HUES64 (cell line): ENCODE results near the gene TRMO.
A peak's percentile ranks its signal among the peaks of the same experiment; 100 is the strongest.

Source experiments
- H3K27ac ChIP-seq: 2 replicates; pipeline ENCODE4 v1.7.0; 2013; ENCODE audit warnings: low read depth, low read length, inconsistent platforms
- H3K27me3 ChIP-seq: 2 replicates; pipeline ENCODE4 v1.6.1; 2013; ENCODE audit warnings: mild to moderate bottlenecking, low read length; ENCODE audit not compliant: insufficient read depth
- H3K36me3 ChIP-seq: 2 replicates; pipeline ENCODE4 v1.6.1; 2013; ENCODE audit warnings: mild to moderate bottlenecking, low read length; ENCODE audit not compliant: insufficient read depth
- H3K4me1 ChIP-seq: 2 replicates; pipeline ENCODE4 v1.6.1; 2013; ENCODE audit warnings: mild to moderate bottlenecking, low read length, moderate library complexity; ENCODE audit not compliant: insufficient read depth
- H3K4me3 ChIP-seq: 2 replicates; pipeline ENCODE4 v1.5.1; 2013; ENCODE audit warnings: mild to moderate bottlenecking, low read length, moderate library complexity
- H3K9ac ChIP-seq: 2 replicates; pipeline ENCODE4 v1.6.1; 2013; ENCODE audit warnings: mild to moderate bottlenecking, low read depth, low read length
- H3K9me3 ChIP-seq: 2 replicates; pipeline ENCODE4 v1.6.1; 2013; ENCODE audit warnings: low read depth, low read length; ENCODE audit not compliant: insufficient read depth
- WGBS: fragments of 150-250, 120-280 bp; methylation state at CpG from one replicate; pipeline ENCODE4 v1.1.7; 2013; ENCODE audit warnings: missing lambda C conversion rate; 5-methylcytosine and 5-hydroxymethylcytosine counted together

TRMO gene

DNA sequence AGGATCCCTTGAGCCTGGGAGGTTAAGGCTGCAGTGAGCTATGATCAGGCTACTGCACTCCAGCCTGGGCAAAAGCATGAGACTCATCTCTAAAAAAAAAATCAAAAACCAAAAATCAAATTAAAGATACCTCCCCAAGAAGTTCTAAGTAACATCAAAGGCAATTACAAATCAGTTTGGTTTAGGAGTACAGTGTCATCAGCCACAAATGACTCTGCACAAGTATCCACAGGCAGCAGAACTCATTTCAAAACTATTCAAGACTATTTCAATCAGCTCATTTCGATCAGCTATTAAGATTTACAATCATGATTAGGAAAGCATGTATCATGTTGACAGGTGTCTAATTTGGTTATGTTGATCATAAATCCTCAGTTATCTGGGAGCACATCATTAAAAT is 19.1 kb downstream of the TRMO start:
- H3K9ac ChIP-seq = no peak overlapping the region
- H3K27me3 ChIP-seq = no peaks in the 10 kb centered on the region
- no peak overlapping the region for H3K4me3 ChIP-seq
- no peak overlapping the region for H3K27ac ChIP-seq
- no peaks in the 10 kb centered on the region for H3K9me3 ChIP-seq
- WGBS = no CpG with 5 or more reads among the region's 1 CpG
- H3K4me1 ChIP-seq = no peaks in the 10 kb centered on the region
- no peaks in the 10 kb centered on the region for H3K36me3 ChIP-seq

- H3K4me1 ChIP-seq = no peaks in the 10 kb centered on the region
- H3K9ac ChIP-seq = no peak overlapping the region
- 71% methylated on average over 5 of the region's 5 CpGs for WGBS
- H3K36me3 ChIP-seq = no peaks in the 10 kb centered on the region
- H3K9me3 ChIP-seq = no peaks in the 10 kb centered on the region
- H3K27me3 ChIP-seq = no peaks in the 10 kb centered on the region
- no peak overlapping the region for H3K4me3 ChIP-seq
- H3K27ac ChIP-seq = no peak overlapping the region
Measured at GRCh38 chr9:97900738-97901565, 21.3 kb downstream of the TRMO start.

- 90% methylated on average over 9 of the region's 9 CpGs for WGBS
- Histone ChIP-seq H3K27ac (no peak overlapping the region), H3K36me3 (no peaks in the 10 kb centered on the region), H3K4me1 (no peaks in the 10 kb centered on the region), H3K27me3 (no peaks in the 10 kb centered on the region), H3K9me3 (no peaks in the 10 kb centered on the region), H3K4me3 (no peak overlapping the region), H3K9ac (no peak overlapping the region)
Measured at GRCh38 chr9:97900103-97900737, 22.1 kb downstream of the TRMO start.

DNA sequence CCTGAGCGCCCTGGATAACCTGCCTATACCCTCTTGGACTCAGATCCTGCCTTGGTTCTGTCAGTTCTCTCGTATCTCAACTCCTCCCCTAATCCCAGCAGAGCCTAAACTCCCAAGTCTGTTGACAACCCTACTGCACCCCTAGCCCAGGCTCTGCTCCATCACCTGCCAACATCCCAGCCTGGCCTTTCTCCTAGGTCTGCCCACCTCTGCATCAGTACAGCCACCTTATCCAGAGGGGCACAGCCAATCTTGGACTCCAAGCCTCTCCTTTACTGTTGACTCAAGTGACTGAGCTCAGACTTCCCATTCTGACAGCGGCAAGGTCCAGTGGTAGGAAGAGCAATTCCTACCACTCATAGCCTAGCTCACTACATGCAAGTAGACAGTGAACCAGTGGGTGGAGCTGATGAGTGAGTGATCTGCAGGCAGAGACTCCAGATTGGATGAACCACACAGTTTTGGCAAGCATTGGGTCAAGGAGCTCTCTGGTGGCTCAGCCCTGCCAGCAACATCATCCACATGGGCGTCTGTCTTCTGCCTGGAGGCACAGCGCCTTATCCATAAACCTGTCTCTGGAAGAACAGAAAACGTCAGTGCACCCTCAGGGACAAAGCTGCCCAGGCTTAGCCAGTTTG is 26.5 kb downstream of the TRMO start:
- Histone ChIP-seq H3K27me3 (no peaks in the 10 kb centered on the region), H3K4me1 (no peaks in the 10 kb centered on the region), H3K27ac (no peak overlapping the region), H3K9me3 (no peaks in the 10 kb centered on the region), H3K36me3 (no peaks in the 10 kb centered on the region), H3K9ac (no peak overlapping the region), H3K4me3 (no peak overlapping the region)
- 70% methylated on average over 6 of the region's 6 CpGs for WGBS

GRCh38 chr9:97895211-97895610 is 27.1 kb downstream of the TRMO start:
- 85% methylated on average over 1 of the region's 1 CpG for WGBS
- Histone ChIP-seq H3K27ac (no peak overlapping the region), H3K36me3 (no peaks in the 10 kb centered on the region), H3K9ac (no peak overlapping the region), H3K4me1 (no peaks in the 10 kb centered on the region; the same call in 1 of the 2 replicates), H3K27me3 (no peaks in the 10 kb centered on the region), H3K4me3 (no peak overlapping the region), H3K9me3 (no peaks in the 10 kb centered on the region)

DNA sequence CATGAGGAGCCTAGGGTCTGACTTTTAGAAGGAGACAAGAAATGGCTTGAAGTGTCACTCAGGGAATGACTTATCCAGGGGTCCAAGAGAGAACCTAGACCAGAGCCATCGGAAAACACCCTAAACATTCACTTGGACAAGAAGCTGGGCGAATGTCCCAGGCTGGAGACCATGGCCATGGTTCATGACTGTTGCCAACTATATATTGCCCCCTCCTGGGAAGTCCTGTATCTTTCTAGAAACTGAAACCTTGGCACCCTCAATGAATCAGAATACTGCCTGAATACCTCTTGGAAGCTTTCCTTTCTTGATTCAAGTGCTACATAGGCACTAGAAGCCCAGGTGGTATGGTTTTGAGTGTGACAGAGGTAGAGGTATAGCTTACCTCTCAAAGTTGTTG is 29.9 kb downstream of the TRMO start:
- Histone ChIP-seq H3K27me3 (no peaks in the 10 kb centered on the region), H3K4me3 (no peak overlapping the region), H3K9ac (no peak overlapping the region), H3K4me1 (no peaks in the 10 kb centered on the region; the same call in 1 of the 2 replicates), H3K27ac (no peak overlapping the region), H3K9me3 (no peaks in the 10 kb centered on the region), H3K36me3 (no peaks in the 10 kb centered on the region)
- WGBS = 95% methylated on average over 2 of the region's 2 CpGs

DNA sequence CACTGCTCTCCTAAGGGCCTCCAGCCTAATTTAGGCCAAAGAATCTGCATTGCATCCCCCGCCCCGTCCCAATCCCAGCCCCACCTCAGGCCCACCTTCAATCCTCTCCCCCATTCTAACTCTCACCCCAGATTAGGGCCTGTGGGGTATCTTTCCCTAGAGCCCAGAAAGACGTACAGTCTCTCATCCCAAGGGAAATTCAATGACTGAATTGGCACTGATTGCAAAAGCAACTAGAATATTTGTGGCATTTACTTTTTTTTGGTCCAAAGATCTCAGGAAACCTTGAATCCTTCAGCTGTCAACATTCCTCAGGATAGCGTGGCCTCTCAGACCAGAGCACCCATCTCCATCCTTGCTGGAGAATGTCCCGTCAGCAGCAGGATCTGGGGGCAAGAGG is 30.6 kb downstream of the TRMO start:
- no peak overlapping the region for H3K4me3 ChIP-seq
- 91% methylated on average over 5 of the region's 5 CpGs for WGBS
- H3K27me3 ChIP-seq = no peaks in the 10 kb centered on the region
- H3K9ac ChIP-seq = no peak overlapping the region
- H3K27ac ChIP-seq = no peak overlapping the region
- no peaks in the 10 kb centered on the region; the same call in 1 of the 2 replicates for H3K4me1 ChIP-seq
- no peaks in the 10 kb centered on the region for H3K36me3 ChIP-seq
- no peaks in the 10 kb centered on the region for H3K9me3 ChIP-seq

DNA sequence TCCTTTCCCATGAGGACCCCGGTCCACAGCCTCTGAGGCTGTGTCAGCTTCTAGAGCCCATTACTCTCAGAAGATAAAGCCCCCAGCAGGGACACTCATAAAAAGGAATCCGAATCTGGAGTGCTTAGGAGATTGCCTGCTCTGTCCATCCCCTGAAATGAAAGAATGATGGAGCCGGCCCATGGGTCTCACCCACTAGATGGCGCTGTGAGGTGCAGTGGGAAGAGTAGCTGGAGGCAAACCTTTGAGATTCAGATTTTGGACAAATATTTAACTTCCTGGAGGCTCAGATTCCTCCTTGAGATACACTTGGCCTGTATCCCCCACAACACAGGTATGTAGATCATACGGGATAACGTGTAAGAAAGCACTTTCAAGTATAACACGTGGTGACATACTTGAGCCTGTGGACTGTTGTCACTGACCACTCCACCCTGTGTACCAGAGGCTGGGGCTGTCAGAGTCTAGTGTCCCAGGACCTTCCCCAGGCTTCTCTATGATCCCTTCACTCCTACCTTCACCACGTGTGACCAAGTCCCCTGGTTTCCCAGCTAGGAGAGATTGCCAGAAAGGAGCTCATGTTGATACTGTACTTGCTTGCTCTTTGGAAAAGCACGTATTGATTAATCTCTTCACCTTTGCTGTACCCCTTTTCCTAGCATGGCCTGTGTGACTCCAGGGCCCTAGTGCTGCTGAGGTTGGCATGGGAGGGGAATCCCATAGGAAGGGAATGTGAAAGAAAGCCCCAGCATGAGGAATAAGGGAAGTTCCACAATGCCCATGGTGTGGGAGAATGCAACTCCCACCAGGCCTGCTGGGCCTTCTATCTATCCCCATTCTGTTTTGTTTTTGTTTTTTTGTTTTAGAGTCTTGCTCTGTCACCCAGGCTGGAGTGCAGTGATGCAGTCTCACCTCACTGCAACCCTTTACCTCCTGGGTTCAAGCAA is 32.1 kb downstream of the TRMO start:
- Histone ChIP-seq H3K27ac (peak overlapping the region; percentile 42; the same call in 1 of the 2 replicates), H3K27me3 (no peaks in the 10 kb centered on the region), H3K9me3 (no peaks in the 10 kb centered on the region), H3K9ac (no peak overlapping the region), H3K4me1 (no peaks in the 10 kb centered on the region; the same call in 1 of the 2 replicates), H3K4me3 (no peak overlapping the region), H3K36me3 (no peaks in the 10 kb centered on the region)
- 50% methylated on average over 9 of the region's 9 CpGs for WGBS

- no peak overlapping the region for H3K27ac ChIP-seq
- H3K36me3 ChIP-seq = no peaks in the 10 kb centered on the region
- no peak overlapping the region for H3K4me3 ChIP-seq
- H3K9ac ChIP-seq = no peak overlapping the region
- H3K4me1 ChIP-seq = no peaks in the 10 kb centered on the region
- 88% methylated on average over 4 of the region's 4 CpGs for WGBS
- no peaks in the 10 kb centered on the region for H3K9me3 ChIP-seq
- H3K27me3 ChIP-seq = peaks cover 3% of the 10 kb centered on the region; the same call in 1 of the 2 replicates
Measured at GRCh38 chr9:97880336-97880735, 42.0 kb downstream of the TRMO start.

DNA sequence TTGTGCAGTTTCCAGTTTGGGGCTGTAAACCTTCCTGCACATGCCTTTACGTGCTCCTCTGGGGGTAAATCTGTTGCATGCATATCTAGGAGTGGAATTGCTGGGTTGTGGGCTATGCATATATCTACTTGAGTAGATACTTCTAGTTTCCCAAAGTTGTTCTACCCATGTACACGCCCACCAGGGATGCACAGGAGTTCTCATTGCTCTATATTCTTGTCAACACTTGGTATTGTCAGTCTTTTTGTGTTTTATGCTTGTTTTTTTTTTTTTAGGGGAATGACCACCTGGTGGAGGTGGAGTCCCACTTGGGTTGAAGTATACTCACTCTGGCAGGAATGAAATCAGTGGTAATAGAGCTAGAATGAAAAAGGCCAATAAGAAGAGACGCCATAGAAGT is 46.2 kb downstream of the TRMO start:
- Histone ChIP-seq H3K27ac (no peak overlapping the region), H3K9ac (no peak overlapping the region), H3K4me1 (no peaks in the 10 kb centered on the region), H3K4me3 (no peak overlapping the region), H3K27me3 (no peaks in the 10 kb centered on the region), H3K36me3 (no peaks in the 10 kb centered on the region), H3K9me3 (no peaks in the 10 kb centered on the region)
- 95% methylated on average over 3 of the region's 3 CpGs for WGBS
